ENCODE data around the gene NDUFAF4.

Gene NDUFAF4

DNA sequence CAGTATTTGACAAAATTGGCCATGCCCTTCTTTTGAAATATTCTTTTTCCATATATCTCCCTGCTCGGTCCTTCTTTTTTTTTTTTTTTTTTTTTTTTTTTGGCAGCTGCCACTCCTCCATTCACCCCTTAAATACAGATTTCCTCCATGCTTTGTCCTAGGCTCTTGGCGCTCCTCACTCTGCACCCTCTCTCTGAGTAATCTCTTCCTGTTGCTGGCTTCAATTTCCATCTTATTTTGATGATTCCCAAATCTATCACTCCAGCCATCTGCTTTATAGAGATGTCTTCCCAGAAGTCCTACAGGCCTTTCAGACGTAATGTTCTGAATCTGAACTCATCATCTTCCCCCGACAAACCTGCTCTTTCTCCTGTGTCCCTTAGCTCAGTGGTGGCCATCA lies 14.1 kb upstream of the NDUFAF4 start:
- Histone ChIP-seq H3K4me3 (IDR thresholded peaks at IDR 0.05; ENCODE audit: insufficient read depth, low read depth, low read length) (no peak overlapping the region), H3K79me2 (ENCODE audit: insufficient read depth, low read depth) (no peaks in the 10 kb centered on the region), H3K4me2 (no peak overlapping the region), H4K20me1 (ENCODE audit: insufficient read depth) (no peaks in the 10 kb centered on the region), H3K4me1 (ENCODE audit: low read depth, poor library complexity, severe bottlenecking) (peaks cover 22% of the 10 kb centered on the region), H3K27me3 (ENCODE audit: insufficient read depth, low read depth) (no peaks in the 10 kb centered on the region), H3K36me3 (ENCODE audit: insufficient read depth) (no peaks in the 10 kb centered on the region), H2AFZ (ENCODE audit: low read depth) (no peak overlapping the region), H3K27ac (no peak overlapping the region), H3K9ac (no peak overlapping the region)
- TF ChIP-seq, protein P1, sequence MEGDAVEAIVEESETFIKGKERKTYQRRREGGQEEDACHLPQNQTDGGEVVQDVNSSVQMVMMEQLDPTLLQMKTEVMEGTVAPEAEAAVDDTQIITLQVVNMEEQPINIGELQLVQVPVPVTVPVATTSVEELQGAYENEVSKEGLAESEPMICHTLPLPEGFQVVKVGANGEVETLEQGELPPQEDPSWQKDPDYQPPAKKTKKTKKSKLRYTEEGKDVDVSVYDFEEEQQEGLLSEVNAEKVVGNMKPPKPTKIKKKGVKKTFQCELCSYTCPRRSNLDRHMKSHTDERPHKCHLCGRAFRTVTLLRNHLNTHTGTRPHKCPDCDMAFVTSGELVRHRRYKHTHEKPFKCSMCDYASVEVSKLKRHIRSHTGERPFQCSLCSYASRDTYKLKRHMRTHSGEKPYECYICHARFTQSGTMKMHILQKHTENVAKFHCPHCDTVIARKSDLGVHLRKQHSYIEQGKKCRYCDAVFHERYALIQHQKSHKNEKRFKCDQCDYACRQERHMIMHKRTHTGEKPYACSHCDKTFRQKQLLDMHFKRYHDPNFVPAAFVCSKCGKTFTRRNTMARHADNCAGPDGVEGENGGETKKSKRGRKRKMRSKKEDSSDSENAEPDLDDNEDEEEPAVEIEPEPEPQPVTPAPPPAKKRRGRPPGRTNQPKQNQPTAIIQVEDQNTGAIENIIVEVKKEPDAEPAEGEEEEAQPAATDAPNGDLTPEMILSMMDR (conservative IDR thresholded peaks at IDR 0.05; ENCODE audit: low read depth, low read length): no peak

DNA sequence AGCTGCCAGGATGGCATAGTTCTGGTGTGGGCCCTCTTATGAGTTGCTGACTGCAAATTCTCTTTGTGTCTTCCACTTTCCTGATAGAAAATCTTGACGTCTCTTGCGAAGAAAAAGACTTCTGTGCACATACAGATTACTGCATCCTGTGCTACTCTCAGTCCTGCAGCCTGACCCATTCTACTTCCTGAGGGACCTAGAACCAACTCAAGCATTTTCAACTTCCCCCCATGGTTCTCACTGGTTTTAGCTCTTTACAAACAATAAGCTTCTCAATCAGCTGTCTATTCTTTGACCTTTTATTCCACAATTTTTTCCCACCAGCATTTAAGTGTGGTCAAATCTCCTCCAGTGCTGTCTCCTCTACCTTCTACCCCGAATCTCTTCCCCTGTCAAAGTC lies 13.5 kb upstream of the NDUFAF4 start:
- no peak overlapping the region for H3K9ac ChIP-seq
- no peaks in the 10 kb centered on the region for H3K79me2 ChIP-seq (ENCODE audit: insufficient read depth, low read depth)
- no peak overlapping the region for H2AFZ ChIP-seq (ENCODE audit: low read depth)
- H3K4me2 ChIP-seq: no peak overlapping the region
- no peak overlapping the region for H3K4me3 ChIP-seq (IDR thresholded peaks at IDR 0.05; ENCODE audit: insufficient read depth, low read depth, low read length)
- H3K27me3 ChIP-seq (ENCODE audit: insufficient read depth, low read depth): no peaks in the 10 kb centered on the region
- TF ChIP-seq, protein P1 (conservative IDR thresholded peaks at IDR 0.05; ENCODE audit: low read depth, low read length): no peak
- H3K4me1 ChIP-seq (ENCODE audit: low read depth, poor library complexity, severe bottlenecking): peaks cover 22% of the 10 kb centered on the region
- H4K20me1 ChIP-seq (ENCODE audit: insufficient read depth): no peaks in the 10 kb centered on the region
- no peak overlapping the region for H3K27ac ChIP-seq
- no peaks in the 10 kb centered on the region for H3K36me3 ChIP-seq (ENCODE audit: insufficient read depth)

DNA sequence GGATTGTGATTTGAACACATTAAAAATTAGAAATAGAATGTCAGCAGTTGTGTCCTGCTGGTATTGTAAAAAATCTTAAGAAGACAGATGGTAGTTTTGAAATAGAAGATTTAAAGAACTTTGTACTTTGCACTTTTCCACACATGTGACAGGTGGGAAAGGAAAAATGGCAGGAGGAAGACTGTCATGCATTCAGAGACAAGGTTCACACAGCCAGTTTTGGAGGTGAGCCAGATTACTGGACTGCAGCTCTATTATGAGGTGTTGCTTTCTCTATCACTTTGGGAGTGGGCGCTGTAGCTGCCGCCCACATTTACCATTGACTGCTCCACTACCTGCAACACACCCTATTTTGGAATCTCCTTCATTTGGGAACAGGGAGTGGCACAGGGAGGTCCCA lies 12.1 kb upstream of the NDUFAF4 start:
- H4K20me1 ChIP-seq (ENCODE audit: insufficient read depth): no peaks in the 10 kb centered on the region
- no peaks in the 10 kb centered on the region for H3K79me2 ChIP-seq (ENCODE audit: insufficient read depth, low read depth)
- no peaks in the 10 kb centered on the region for H3K27me3 ChIP-seq (ENCODE audit: insufficient read depth, low read depth)
- peaks cover 14% of the 10 kb centered on the region for H3K4me1 ChIP-seq (ENCODE audit: low read depth, poor library complexity, severe bottlenecking)
- TF ChIP-seq, protein P1 (conservative IDR thresholded peaks at IDR 0.05; ENCODE audit: low read depth, low read length): no peak
- H3K9ac ChIP-seq: no peak overlapping the region
- no peak overlapping the region for H3K4me3 ChIP-seq (IDR thresholded peaks at IDR 0.05; ENCODE audit: insufficient read depth, low read depth, low read length)
- H3K4me2 ChIP-seq: no peak overlapping the region
- H2AFZ ChIP-seq (ENCODE audit: low read depth): no peak overlapping the region
- H3K27ac ChIP-seq: no peak overlapping the region
- no peaks in the 10 kb centered on the region for H3K36me3 ChIP-seq (ENCODE audit: insufficient read depth)

DNA sequence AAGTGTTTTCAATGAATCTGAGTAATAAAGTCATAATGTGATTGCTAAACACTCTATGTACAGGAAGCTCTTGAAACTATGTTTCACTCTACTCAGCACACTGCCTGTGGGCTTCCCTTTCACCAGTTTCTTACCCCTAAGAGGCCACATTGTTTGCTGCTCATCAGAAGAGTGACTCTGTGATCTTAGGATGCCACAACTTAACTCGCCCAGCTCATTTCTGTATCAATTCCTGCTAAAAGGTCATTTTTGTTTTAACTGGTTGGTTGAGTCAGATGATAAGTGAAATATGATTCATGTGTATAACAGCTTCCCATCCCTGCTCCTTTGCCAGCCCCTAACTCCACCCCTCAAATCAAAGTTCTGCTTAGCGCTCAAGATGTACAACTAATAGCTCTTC lies 9.8 kb upstream of the NDUFAF4 start:
- Histone ChIP-seq H3K4me2 (no peak overlapping the region), H3K36me3 (ENCODE audit: insufficient read depth) (no peaks in the 10 kb centered on the region), H3K9ac (no peak overlapping the region), H3K79me2 (ENCODE audit: insufficient read depth, low read depth) (no peaks in the 10 kb centered on the region), H3K4me1 (ENCODE audit: low read depth, poor library complexity, severe bottlenecking) (peaks cover 14% of the 10 kb centered on the region), H3K27ac (no peak overlapping the region), H3K27me3 (ENCODE audit: insufficient read depth, low read depth) (no peaks in the 10 kb centered on the region), H3K4me3 (IDR thresholded peaks at IDR 0.05; ENCODE audit: insufficient read depth, low read depth, low read length) (no peak overlapping the region), H2AFZ (ENCODE audit: low read depth) (no peak overlapping the region), H4K20me1 (ENCODE audit: insufficient read depth) (no peaks in the 10 kb centered on the region)
- TF ChIP-seq, protein P1 (conservative IDR thresholded peaks at IDR 0.05; ENCODE audit: low read depth, low read length): no peak
